NCI-H1092 (cell line): ENCODE data around the gene PSIP1.
"Not testable (repeated sequence)": the region's sequence is repeated elsewhere in the genome, so short reads cannot be mapped to it uniquely, and the experiment has no call there.

Source experiments
- DNase-seq: peaks from one replicate; lab custom pipeline; 2025; lab: John Stamatoyannopoulos, UW

PSIP1 gene

GRCh38 chr9:15501803-15502202 lies 9.0 kb downstream of the PSIP1 start:
- DNase-seq, result no peak

DNA sequence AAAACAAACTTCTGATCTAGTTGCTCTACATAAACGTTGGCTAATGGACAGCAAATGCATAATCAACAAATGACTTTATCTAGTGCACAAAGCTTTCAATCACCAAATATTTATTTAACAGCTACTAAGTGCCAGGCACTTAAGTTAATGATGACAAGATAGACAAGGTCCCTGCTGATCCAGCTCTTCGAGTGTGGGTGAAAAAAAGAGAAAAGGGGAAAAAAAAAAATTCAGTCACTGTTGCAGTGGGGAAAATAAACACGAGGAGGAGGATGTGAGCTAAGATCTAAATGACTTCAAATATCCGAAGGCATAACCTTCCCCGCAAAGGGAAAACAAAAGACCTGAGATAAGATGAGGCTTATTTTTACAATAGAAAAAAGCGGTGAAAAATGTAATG lies 9.6 kb downstream of the PSIP1 start:
- DNase-seq, result no peak

- no peak for DNase-seq
These were observed 11.6 kb downstream of the PSIP1 start for GRCh38 chr9:15499139-15499538.

- no peak for DNase-seq
These were observed 12.3 kb downstream of the PSIP1 start for GRCh38 chr9:15498246-15498995.

DNA sequence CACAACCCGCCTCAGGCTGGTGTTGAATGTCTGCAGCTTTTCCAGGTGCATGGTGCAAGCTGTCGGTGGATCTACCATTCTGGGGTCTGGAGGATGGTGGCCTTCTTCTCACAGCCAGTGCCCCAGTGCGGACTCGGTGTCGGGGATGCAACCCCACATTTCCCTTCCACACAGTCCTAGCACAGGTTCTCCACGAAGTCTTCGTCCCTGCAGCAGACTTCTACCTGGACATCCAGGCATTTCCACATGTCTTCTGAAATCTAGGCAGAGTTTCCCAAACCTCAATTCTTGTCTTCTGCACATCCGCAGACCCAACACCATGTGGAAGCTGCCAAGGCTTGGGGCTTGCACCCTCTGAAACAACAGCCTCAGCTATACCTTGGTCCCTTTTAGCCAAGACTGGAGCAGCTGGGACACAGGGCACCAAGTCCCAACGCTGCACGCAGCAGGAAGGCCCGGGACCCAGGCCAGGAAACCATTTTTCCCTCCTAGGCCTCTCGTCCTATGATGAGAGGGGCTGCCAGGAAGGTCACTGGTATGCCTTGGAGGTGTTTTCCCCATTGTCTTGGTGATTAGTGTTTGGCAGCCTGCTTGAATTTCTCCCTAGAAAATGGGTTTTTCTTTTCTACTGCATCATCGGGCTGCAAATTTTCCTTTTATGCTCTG lies 18.2 kb downstream of the PSIP1 start:
- no peak for DNase-seq

GRCh38 chr9:15491950-15492349 lies 18.8 kb downstream of the PSIP1 start:
- no peak for DNase-seq

- DNase-seq, result no peak
These were observed 24.7 kb downstream of the PSIP1 start for GRCh38 chr9:15485836-15486666.

DNA sequence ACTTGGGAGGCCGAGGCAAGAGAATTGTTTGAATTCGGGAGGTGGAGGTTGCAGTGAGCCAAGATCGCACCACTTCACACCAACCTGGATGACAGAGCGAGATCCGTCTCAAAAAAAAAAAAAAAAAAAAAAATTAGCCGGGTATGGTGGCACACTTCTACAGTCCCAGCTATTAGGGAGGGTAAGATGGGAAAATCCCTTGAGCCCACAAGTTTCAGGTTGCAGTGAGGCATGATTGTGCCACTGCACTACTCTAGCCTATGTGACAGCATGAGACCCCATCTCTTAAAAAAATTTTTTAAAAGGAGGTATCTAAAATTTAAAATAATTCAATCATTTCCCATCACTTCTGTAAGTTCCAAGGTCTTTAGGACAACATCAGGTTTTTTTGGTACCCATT lies 26.0 kb downstream of the PSIP1 start:
- no peak for DNase-seq

GRCh38 chr9:15482146-15482545 lies 28.6 kb downstream of the PSIP1 start:
- no peak for DNase-seq

DNA sequence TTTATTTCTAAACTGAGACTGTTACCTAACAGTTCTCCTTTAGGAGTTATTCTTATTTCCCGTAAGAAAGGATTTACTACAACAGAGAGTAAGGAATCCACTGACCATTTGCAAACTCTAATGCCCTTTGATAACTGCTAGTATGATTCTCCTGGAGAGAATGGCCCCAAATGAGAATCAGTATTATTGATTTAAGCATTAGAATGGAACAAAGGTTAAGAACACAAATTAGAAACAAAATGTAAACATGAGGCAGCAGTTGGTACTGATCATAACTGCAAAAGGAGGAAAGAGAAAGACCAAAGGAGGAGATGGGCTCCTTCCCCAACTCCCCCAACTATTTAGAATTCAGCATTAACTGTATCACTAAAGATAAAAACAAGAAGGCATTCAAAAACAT lies 30.7 kb downstream of the PSIP1 start:
- no peak for DNase-seq

DNA sequence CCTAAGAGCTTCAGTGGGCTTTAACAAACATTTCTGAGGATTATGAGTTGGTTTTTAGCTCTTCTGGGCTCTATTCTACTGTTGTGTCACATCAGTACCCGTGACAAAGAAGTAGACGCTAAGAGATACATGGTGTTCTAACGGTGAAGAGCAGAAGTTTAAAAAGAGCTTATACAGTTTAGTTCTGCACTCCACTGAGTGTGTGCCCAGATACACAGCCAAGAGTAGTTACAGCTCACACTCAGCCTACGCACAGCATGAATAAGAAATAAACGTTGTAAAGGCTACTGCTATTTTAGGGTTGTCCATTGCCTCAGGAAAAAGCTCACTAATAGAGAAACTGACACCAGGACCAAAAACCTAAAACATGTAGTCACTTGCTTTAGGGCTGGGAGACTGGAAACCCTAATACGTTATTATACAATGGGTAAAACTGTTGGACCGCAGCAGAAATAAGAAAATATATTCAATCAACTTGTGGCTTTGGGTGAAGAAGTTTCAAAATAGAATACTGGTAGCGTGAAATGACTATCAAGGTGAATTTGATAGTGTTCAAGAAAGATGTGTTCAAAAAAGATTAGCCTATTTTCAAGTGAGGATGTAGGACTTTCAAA lies 34.7 kb downstream of the PSIP1 start:
- DNase-seq, result no peak

GRCh38 chr9:15469862-15470261 lies 40.9 kb downstream of the PSIP1 start:
- no peak for DNase-seq

DNA sequence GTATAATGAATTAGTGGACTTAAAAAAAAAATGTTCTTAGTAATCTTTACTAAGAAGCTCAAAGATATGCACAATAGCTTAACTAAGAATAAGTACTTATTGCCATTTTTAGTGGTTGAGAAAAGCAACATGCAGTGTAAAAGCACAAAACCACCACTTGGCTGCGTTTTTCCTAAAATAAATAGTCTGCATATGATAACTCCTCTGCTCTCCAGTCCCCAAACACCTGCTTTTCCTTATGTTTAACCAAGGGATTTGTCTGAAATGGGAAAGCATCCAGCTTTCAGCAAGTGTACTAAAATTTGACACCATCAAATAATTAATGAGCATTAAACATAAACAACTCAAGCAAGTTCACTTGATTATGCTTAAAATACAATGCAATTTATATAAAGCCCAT lies 41.4 kb downstream of the PSIP1 start:
- peak; percentile 38 for DNase-seq

GRCh38 chr9:15468145-15468544 lies 42.6 kb downstream of the PSIP1 start:
- no peak for DNase-seq

GRCh38 chr9:15461601-15462000 lies 49.2 kb downstream of the PSIP1 start:
- DNase-seq, result no peak

DNA sequence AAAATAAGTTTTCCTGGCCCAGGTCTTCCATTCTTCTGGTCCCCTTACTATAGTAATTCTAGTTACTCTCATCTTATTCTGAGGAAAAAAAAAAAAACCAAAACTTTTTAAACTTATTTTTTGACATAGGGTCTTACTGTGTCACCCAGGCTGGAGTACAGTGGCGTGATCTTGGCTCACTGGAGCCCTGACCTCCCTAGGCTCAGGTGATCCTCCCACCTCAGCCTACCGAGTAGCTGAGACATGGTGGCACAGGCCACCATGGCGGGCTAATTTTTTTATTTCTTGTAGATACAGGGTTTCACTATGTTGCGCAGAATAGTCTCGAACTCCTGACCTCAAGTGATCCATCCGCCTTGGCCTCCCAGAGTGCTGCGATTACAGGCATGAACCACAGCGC lies 49.7 kb downstream of the PSIP1 start:
- DNase-seq, result no peak

GRCh38 chr9:15453956-15454355 lies 56.8 kb downstream of the PSIP1 start:
- no peak for DNase-seq

DNA sequence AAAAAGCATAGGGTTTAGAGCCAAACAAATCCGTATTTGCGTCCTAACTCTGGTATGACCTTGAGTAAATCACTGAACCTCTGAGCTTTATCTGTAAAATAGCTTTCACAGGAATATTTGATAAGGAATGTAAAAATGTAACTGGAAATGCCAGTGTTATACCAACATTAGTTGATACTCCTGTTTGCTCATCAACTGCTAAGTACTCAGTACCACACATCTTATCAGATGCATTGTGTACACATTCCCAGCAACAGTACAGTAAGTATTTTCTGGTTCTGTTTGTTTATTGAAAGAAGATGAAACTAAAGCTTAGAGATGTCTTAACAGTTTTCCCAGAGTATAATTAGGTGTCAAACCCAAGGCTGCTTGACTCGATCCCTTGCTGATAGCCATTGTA lies 66.6 kb downstream of the PSIP1 start:
- DNase-seq, result no peak

GRCh38 chr9:15442264-15442663 lies 68.5 kb downstream of the PSIP1 start:
- not testable (repeated sequence) for DNase-seq

DNA sequence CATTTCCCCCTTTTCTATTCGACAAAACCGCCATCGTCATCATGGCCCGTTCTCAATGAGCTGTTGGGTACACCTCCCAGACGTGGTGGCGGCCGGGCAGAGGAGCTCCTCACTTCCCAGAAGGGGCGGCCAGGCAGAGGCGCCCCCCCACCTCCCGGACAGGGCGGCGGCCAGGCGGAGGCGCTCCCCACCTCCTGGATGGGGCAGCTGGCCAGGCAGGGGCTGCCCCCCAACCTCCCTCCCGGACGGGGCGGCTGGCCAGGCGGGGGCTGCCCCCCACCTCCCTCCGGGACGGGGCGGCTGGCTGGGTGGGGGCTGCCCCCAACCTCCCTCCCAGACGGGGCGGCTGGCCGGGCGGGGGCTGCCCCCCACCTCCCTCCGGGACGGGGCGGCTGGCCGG lies 68.9 kb downstream of the PSIP1 start:
- not testable (repeated sequence) for DNase-seq

- no peak for DNase-seq
These were observed 71.9 kb downstream of the PSIP1 start for GRCh38 chr9:15438891-15439290.

DNA sequence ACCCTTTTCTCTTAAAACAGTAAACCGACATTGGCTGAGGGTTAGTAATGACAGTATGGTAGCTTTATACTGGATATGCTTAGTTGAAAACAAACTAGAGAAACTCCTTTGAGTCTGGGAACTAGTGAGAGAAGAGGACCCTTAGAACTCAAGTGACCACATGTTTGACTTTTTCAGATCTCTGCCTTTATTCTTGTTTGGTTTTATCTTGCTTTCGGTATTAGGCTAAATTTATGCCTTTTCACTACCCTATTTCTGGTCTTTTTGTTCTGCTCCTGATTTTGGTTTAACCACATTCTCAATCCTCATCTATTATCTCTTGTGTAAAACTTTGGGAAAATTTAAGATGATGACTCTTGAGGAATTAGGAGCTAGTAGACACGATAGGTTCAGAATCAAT lies 77.1 kb downstream of the PSIP1 start:
- no peak for DNase-seq

GRCh38 chr9:15433191-15433590 lies 77.6 kb downstream of the PSIP1 start:
- DNase-seq, result no peak
